Adrenal gland (tissue), 12 donors: ENCODE results near the gene TNFRSF11A. TPM values are rescaled to one million over a fixed set of nuclear protein-coding genes. Genes with fewer than 3 reads are reported as not detected.

Experiments
- DNase-seq, 7 donors: peaks; one replicate each; pipeline ENCODE4 v3.0.0-alpha.2; 2019 to 2020
- H3K27ac ChIP-seq, 5 donors: fragments of 200-600 bp; sonication (generic) in 4 of 5; 1 replicate in 3 of 5; 2 replicates in 2 of 5; pipeline versions ENCODE4 v1.5.1 to v1.8.0; 2016 to 2020; ENCODE audit warnings: mild to moderate bottlenecking in 1 of 5
- H3K27me3 ChIP-seq: fragments of 200-600 bp; 2 replicates; pipeline ENCODE4 v1.8.0; 2021
- H3K36me3 ChIP-seq, 2 donors: fragments of 200-600 bp; replicated peaks in 1 of 2; 1 replicate in 1 of 2; 2 replicates in 1 of 2; pipeline versions ENCODE4 v1.5.1 to v1.8.0; 2018 to 2022
- H3K4me1 ChIP-seq, 2 donors: fragments of 200-600 bp; replicated peaks in 1 of 2; 1 replicate in 1 of 2; 2 replicates in 1 of 2; pipeline versions ENCODE4 v1.5.1 to v1.8.0; 2018 to 2021
- H3K4me3 ChIP-seq, 4 donors: fragments of 200-600 bp; sonication (generic) in 3 of 4; one replicate each; pipeline ENCODE4 v1.5.1; 2016 to 2018
- H3K9me3 ChIP-seq, 3 donors: fragments of 200-600 bp; sonication (generic) in 1 of 3; replicated peaks in 1 of 3; 1 replicate in 2 of 3; 2 replicates in 1 of 3; pipeline versions ENCODE4 v1.5.1 to v1.8.0; 2016 to 2021
- CTCF ChIP-seq, 6 experiments: fragments of 450-650 bp in 4 of 6; fragments of 200-600 bp in 2 of 6; sonication (generic) in 1 of 6; IDR thresholded peaks; 1 replicate in 5 of 6; 2 replicates in 1 of 6; pipeline versions ENCODE4 v1.5.1 to v1.8.0; 2016 to 2021; ENCODE audit warnings: antibody characterized with exemption in 6 of 6, mild to moderate bottlenecking in 2 of 6, moderate library complexity in 1 of 6
- POLR2A ChIP-seq, 2 donors: fragments of 450-650 bp; IDR thresholded peaks; one replicate each; pipeline ENCODE4 v1.6.1; 2017; ENCODE audit warnings: antibody characterized with exemption in 2 of 2, mild to moderate bottlenecking in 2 of 2, moderate library complexity in 1 of 2
- WGBS, 4 donors: extraction: QIAGEN DNeasy Blood & Tissue Kit in 2 of 4; methylation state at CpG; one replicate each; pipeline versions ENCODE4 v1.1.5 to v1.1.7; 2013 to 2017; 5-methylcytosine and 5-hydroxymethylcytosine counted together
- intact Hi-C, 2 donors: fragments of 100-400 bp; cut with DNase I; formaldehyde crosslinking; loops; one replicate each; pipeline versions ENCODE4 v1.14.1 to v1.15.0; 2022 to 2023
- polyA plus RNA-seq, 3 donors: library from polyadenylated mRNA; stranded (reverse); fragments of 200-250 nt in 2 of 3; fragments of 350-450 nt in 1 of 3; fragmentation: Illumina TruSeq in 1 of 3; extraction: RNeasy Lipid Tissue Mini Kit (QIAGEN cat#74804) in 1 of 3; gene quantifications; one replicate each; pipeline ENCODE4 v1.2.3, GENCODE V29; 2013 to 2014
- total RNA-seq, 9 donors: library from RNA; depleted of rRNA in 4 of 9; stranded (reverse); fragments of >200 nt in 4 of 9; fragments of 120-200 nt in 1 of 9; fragmentation: NEBNext Ultra II Directional in 1 of 9; extraction: Animal tissue kit (Norgen Biotek cat#: 25700) in 1 of 9; gene quantifications; one replicate each; pipeline versions ENCODE4 v1.1.0 to v1.2.4, GENCODE V29; 2013 to 2023
- donor health status: healthy with polysubstance abuse.
- donor health status: Bipolar disorder and iron deficiency.
- donor health status: DM: yes; HTN: yes; CAD: no.
- donor health status: DM: no; HTN: no; CAD: no.
- donor health status: DM: no; HTN: no; CAD: no.
- donor health status: DM: yes; HTN: yes; CAD: no.

The TNFRSF11A gene
- total and polyA plus RNA-seq, 12 donors, result 0.61 to 15.7 (median 4.2) TPM

- H3K9me3 ChIP-seq, result no peaks in the 10 kb centered on the region
- WGBS, 4 donors, result 71 to 80% (median 78%) methylated on average over 4 to 6 of the region's 6 CpGs
- intact Hi-C loops, result loop anchor here in 1 of 2 donors (10.0 kb wide), 1 partner anchor 256 kb away; no protein-coding TSS in a partner anchor
- H3K27me3 ChIP-seq, result peaks cover 61% of the 10 kb centered on the region
- peaks cover 9 to 19% of the 10 kb centered on the region in 2 donors for H3K4me1 ChIP-seq
- no peak overlapping the region for H3K4me3 ChIP-seq
- no peak for DNase-seq
- TF ChIP-seq CTCF (IDR thresholded peaks at IDR 0.05) (no peak), POLR2A (IDR thresholded peaks at IDR 0.05) (no peak)
- H3K36me3 ChIP-seq, result no peaks in the 10 kb centered on the region
- no peak overlapping the region for H3K27ac ChIP-seq
These were observed 3.7 kb downstream of the TNFRSF11A start for GRCh38 chr18:62328586-62329525.

- Histone ChIP-seq H3K27ac (no peak overlapping the region), H3K27me3 (peaks cover 61% of the 10 kb centered on the region), H3K9me3 (no peaks in the 10 kb centered on the region), H3K36me3 (no peaks in the 10 kb centered on the region), H3K4me1 (peaks cover 9 to 16% of the 10 kb centered on the region in 2 donors), H3K4me3 (no peak overlapping the region)
- TF ChIP-seq POLR2A (IDR thresholded peaks at IDR 0.05) (no peak), CTCF (IDR thresholded peaks at IDR 0.05) (no peak)
- WGBS, 4 donors, result 54 to 65% (median 60%) methylated on average over 14 to 15 of the region's 15 CpGs
- intact Hi-C loops, result loop anchor here in 1 of 2 donors (10.0 kb wide), 1 partner anchor 255 kb away; no protein-coding TSS in a partner anchor
- peak in 3 of 7 donors; percentile 32 to 49 (median 44) for DNase-seq
These were observed 4.8 kb downstream of the TNFRSF11A start for GRCh38 chr18:62329691-62330454.

- DNase-seq, result no peak
- Histone ChIP-seq H3K27me3 (peaks cover 61% of the 10 kb centered on the region), H3K27ac (no peak overlapping the region), H3K4me1 (peaks cover 6 to 12% of the 10 kb centered on the region in 2 donors), H3K9me3 (no peaks in the 10 kb centered on the region), H3K36me3 (no peaks in the 10 kb centered on the region), H3K4me3 (no peak overlapping the region)
- TF ChIP-seq POLR2A (IDR thresholded peaks at IDR 0.05), result no peak
- TF ChIP-seq CTCF (IDR thresholded peaks at IDR 0.05), result no peak
- 77 to 84% (median 84%) methylated on average over 7 of the region's 7 CpGs for WGBS, 4 donors
- intact Hi-C loops, result no loop called here
These were observed 5.5 kb downstream of the TNFRSF11A start for GRCh38 chr18:62330650-62331049.
